Keratinocyte (primary cell): ENCODE measurements around the gene ARL15. TPM values are rescaled to one million over a fixed set of nuclear protein-coding genes. Genes with fewer than 3 reads are reported as not detected.
A peak's percentile ranks its signal among the peaks of the same experiment; 100 is the strongest.

Experiments
- DNase-seq: peaks from one replicate; pipeline ENCODE4 v3.0.0-alpha.2; 2011; ENCODE audit warnings: low read depth, missing footprints, low spot score
- FAIRE-seq: peaks from 2 replicates; lab custom pipeline; 2011; peaks lifted over from hg19 to GRCh38; lab: Jason Lieb, UNC
- H2AFZ ChIP-seq: 2 replicates; pipeline ENCODE4 v1.6.0; 2012; ENCODE audit warnings: low read length, control low read depth, inconsistent platforms; ENCODE audit not compliant: control insufficient read depth
- H3K27ac ChIP-seq: 2 replicates; pipeline ENCODE4 v1.5.1; 2011; ENCODE audit warnings: low read length; ENCODE audit not compliant: control insufficient read depth, insufficient read depth
- H3K27me3 ChIP-seq: 3 replicates; pipeline ENCODE4 v1.6.0; 2011; ENCODE audit warnings: low read length; ENCODE audit not compliant: control insufficient read depth, insufficient read depth; ENCODE audit errors: extremely low read depth
- H3K36me3 ChIP-seq, 2 experiments: 2 replicates in 1 of 2; 3 replicates in 1 of 2; pipeline ENCODE4 v1.5.1; 2011; ENCODE audit warnings: low read length in 2 of 2, mild to moderate bottlenecking in 1 of 2; ENCODE audit not compliant: control insufficient read depth in 2 of 2, insufficient read depth in 2 of 2; ENCODE audit errors: extremely low read depth in 1 of 2
- H3K4me1 ChIP-seq: 3 replicates; pipeline ENCODE4 v1.5.1; 2011; ENCODE audit warnings: low read length; ENCODE audit not compliant: control insufficient read depth, insufficient read depth; ENCODE audit errors: extremely low read depth
- H3K4me2 ChIP-seq: 3 replicates; pipeline ENCODE4 v1.6.0; 2011; ENCODE audit warnings: low read depth, low read length; ENCODE audit not compliant: control insufficient read depth, insufficient read depth; ENCODE audit errors: extremely low read depth
- H3K4me3 ChIP-seq, 3 experiments: fragments of 200-600 bp in 1 of 3; sonication (generic) in 1 of 3; 2 replicates in 2 of 3; 3 replicates in 1 of 3; pipeline ENCODE4 v1.5.1; 2011 to 2016; ENCODE audit warnings: low read length in 3 of 3, mild to moderate bottlenecking in 3 of 3, control low read depth in 2 of 3, inconsistent platforms in 1 of 3, low read depth in 1 of 3, mixed read lengths in 1 of 3, mixed run types in 1 of 3, moderate library complexity in 1 of 3; ENCODE audit not compliant: control insufficient read depth in 2 of 3, insufficient read depth in 2 of 3; ENCODE audit errors: extremely low read depth in 1 of 3
- H3K79me2 ChIP-seq: 2 replicates; pipeline ENCODE4 v1.6.0; 2012; ENCODE audit warnings: low read length; ENCODE audit not compliant: control insufficient read depth, insufficient read depth
- H3K9ac ChIP-seq: 3 replicates; pipeline ENCODE4 v1.6.0; 2011; ENCODE audit warnings: low read length; ENCODE audit not compliant: control insufficient read depth, insufficient read depth; ENCODE audit errors: extremely low read depth
- H3K9me1 ChIP-seq: 3 replicates; pipeline ENCODE4 v1.6.0; 2011; ENCODE audit warnings: low read length; ENCODE audit not compliant: control insufficient read depth, insufficient read depth; ENCODE audit errors: extremely low read depth
- H3K9me3 ChIP-seq: 2 replicates; pipeline ENCODE4 v1.5.1; 2012; ENCODE audit warnings: low read depth, low read length; ENCODE audit not compliant: control insufficient read depth
- H4K20me1 ChIP-seq: 3 replicates; pipeline ENCODE4 v1.6.0; 2011; ENCODE audit warnings: low read length; ENCODE audit not compliant: control insufficient read depth, insufficient read depth; ENCODE audit errors: extremely low read depth
- CTCF ChIP-seq, 3 experiments: IDR thresholded peaks in 1 of 3; conservative IDR thresholded peaks in 1 of 3; optimal IDR thresholded peaks in 1 of 3; 2 replicates in 2 of 3; 3 replicates in 1 of 3; pipeline versions ENCODE3 to v1.5.1; 2011; ENCODE audit warnings: low read length in 3 of 3, mild to moderate bottlenecking in 3 of 3, moderate library complexity in 2 of 3, control low read depth in 1 of 3, inconsistent platforms in 1 of 3; ENCODE audit not compliant: insufficient read depth in 2 of 3; ENCODE audit errors: extremely low read depth in 1 of 3
- EZH2 ChIP-seq: IDR thresholded peaks from one replicate; pipeline ENCODE4 v1.6.1; 2012; ENCODE audit warnings: inconsistent platforms, mild to moderate bottlenecking, low read length, moderate library complexity
- dilution Hi-C: fragments of 300-500 bp; cut with MboI; formaldehyde crosslinking; loops from one replicate; pipeline ENCODE4 v1.7.0; 2020; ENCODE audit warnings: low sequenced_read_pairs; ENCODE audit not compliant: extremely low pct_ligation_motif_present
- polyA plus RNA-seq, 5 experiments: library from polyadenylated mRNA; depleted of rRNA in 3 of 5; stranded (reverse) in 3 of 5; stranded (forward) in 1 of 5; unstranded in 1 of 5; fragments of >200 nt; gene quantifications; 1 replicate in 1 of 5; 2 replicates in 3 of 5; 3 replicates in 1 of 5; pipeline versions ENCODE4 v1.2.1 to v1.2.3, GENCODE V29; 2011 to 2012; ENCODE audit warnings: missing spikeins in 2 of 5, low read depth in 1 of 5, low replicate concordance in 1 of 5

ARL15 gene
- polyA plus RNA-seq, 1 donor (not counting 4 experiments of a cell fraction or from before 2014, with no cell fraction given), result 19.7 TPM

GRCh38 chr5:54120473-54120872 is 189.9 kb downstream of the ARL15 start:
- dilution Hi-C loops, result no loop called here
- no peak overlapping the region for H2AFZ ChIP-seq
- no peaks in the 10 kb centered on the region for H3K36me3 ChIP-seq
- TF ChIP-seq CTCF (optimal IDR thresholded peaks at IDR 0.05 in 1 of 3, IDR thresholded peaks at IDR 0.05 in 1 of 3, conservative IDR thresholded peaks at IDR 0.05 in 1 of 3; ENCODE audit: extremely low read depth in 1 of 3, insufficient read depth in 2 of 3, low read length in 3 of 3), result no peak
- no peak for TF ChIP-seq EZH2
- peaks cover 2% of the 10 kb centered on the region for H3K9me1 ChIP-seq
- no peak overlapping the region for H3K4me2 ChIP-seq
- DNase-seq, result no peak
- no peak for FAIRE-seq
- H3K9ac ChIP-seq, result no peak overlapping the region
- no peak overlapping the region for H3K4me3 ChIP-seq
- H3K9me3 ChIP-seq, result no peaks in the 10 kb centered on the region
- H3K27me3 ChIP-seq, result no peaks in the 10 kb centered on the region
- H3K27ac ChIP-seq, result no peak overlapping the region
- no peaks in the 10 kb centered on the region for H3K79me2 ChIP-seq
- H4K20me1 ChIP-seq, result no peaks in the 10 kb centered on the region
- peaks cover 8% of the 10 kb centered on the region for H3K4me1 ChIP-seq

GRCh38 chr5:54117957-54118356 is 192.4 kb downstream of the ARL15 start:
- dilution Hi-C loops, result no loop called here
- FAIRE-seq (peak; percentile 23), DNase-seq (no peak)
- Histone ChIP-seq H3K4me3 (no peak overlapping the region), H3K9ac (no peak overlapping the region), H4K20me1 (no peaks in the 10 kb centered on the region), H3K79me2 (no peaks in the 10 kb centered on the region), H3K4me2 (no peak overlapping the region), H3K9me3 (no peaks in the 10 kb centered on the region), H3K4me1 (peaks cover 8% of the 10 kb centered on the region), H3K27ac (no peak overlapping the region), H3K36me3 (no peaks in the 10 kb centered on the region), H2AFZ (no peak overlapping the region), H3K9me1 (peaks cover 2% of the 10 kb centered on the region), H3K27me3 (no peaks in the 10 kb centered on the region)
- TF ChIP-seq CTCF (optimal IDR thresholded peaks at IDR 0.05 in 1 of 3, IDR thresholded peaks at IDR 0.05 in 1 of 3, conservative IDR thresholded peaks at IDR 0.05 in 1 of 3; ENCODE audit: extremely low read depth in 1 of 3, insufficient read depth in 2 of 3, low read length in 3 of 3), result no peak
- TF ChIP-seq EZH2, result no peak
